A673 (cell line): ENCODE results near the gene TFB1M. TPM values are rescaled to one million over a fixed set of nuclear protein-coding genes. Genes with fewer than 3 reads are reported as not detected.
"Not testable (repeated sequence)": the region's sequence is repeated elsewhere in the genome, so short reads cannot be mapped to it uniquely, and the experiment has no call there.

Source experiments
- BruUV-seq: library from RNA; stranded (reverse); fragments of 400-500 nt; replicated peaks from 2 replicates; lab custom pipeline; 2021; lab: Mats Ljungman, UMichigan
- CTCF ChIA-PET: fragments of 300-600 bp; sonication (Branson Sonifier 250); formaldehyde crosslinking; loops from one replicate; lab custom pipeline; 2022; ENCODE audit warnings: antibody characterized with exemption; lab: Charles Lee
- POLR2A ChIA-PET: fragments of 300-600 bp; sonication (Branson Sonifier 250); formaldehyde crosslinking; loops from one replicate; lab custom pipeline; 2022; ENCODE audit warnings: antibody characterized with exemption; ENCODE audit not compliant: low non-redundant PET; lab: Charles Lee
- DNase-seq: peaks from one replicate; pipeline ENCODE4 v3.0.0-alpha.2; 2015; ENCODE audit warnings: low spot score
- H3K27ac ChIP-seq: fragments of 200-600 bp; sonication (generic); 2 replicates; pipeline ENCODE4 v1.5.1; 2016; ENCODE audit warnings: mixed run types, low read depth, mild to moderate bottlenecking, mixed read lengths, antibody characterized with exemption, low read length; ENCODE audit not compliant: poor library complexity, severe bottlenecking
- H3K27me3 ChIP-seq: fragments of 200-600 bp; sonication (generic); replicated peaks from 2 replicates; pipeline ENCODE4 v1.6.1; 2017; ENCODE audit warnings: mixed run types, low read depth, mild to moderate bottlenecking, mixed read lengths, antibody characterized with exemption, low read length; ENCODE audit not compliant: insufficient read depth, poor library complexity
- H3K36me3 ChIP-seq: fragments of 200-600 bp; sonication (generic); 2 replicates; pipeline ENCODE4 v1.6.1; 2016; ENCODE audit warnings: mixed run types, mild to moderate bottlenecking, mixed read lengths, antibody characterized with exemption, low read length; ENCODE audit not compliant: insufficient read depth, poor library complexity, severe bottlenecking
- H3K4me1 ChIP-seq: fragments of 200-600 bp; sonication (generic); 2 replicates; pipeline ENCODE4 v1.6.1; 2017; ENCODE audit warnings: mixed run types, mild to moderate bottlenecking, mixed read lengths, antibody characterized with exemption, low read length; ENCODE audit not compliant: insufficient read depth, poor library complexity, severe bottlenecking
- H3K4me3 ChIP-seq: fragments of 200-600 bp; sonication (generic); 2 replicates; pipeline ENCODE4 v1.5.1; 2016; ENCODE audit warnings: low read depth, mixed run types, mild to moderate bottlenecking, mixed read lengths, low read length; ENCODE audit not compliant: poor library complexity, severe bottlenecking
- H3K9me3 ChIP-seq: fragments of 200-600 bp; sonication (generic); 2 replicates; pipeline ENCODE4 v1.6.1; 2016; ENCODE audit warnings: mixed run types, low read depth, mild to moderate bottlenecking, mixed read lengths, antibody characterized with exemption, low read length; ENCODE audit not compliant: poor library complexity, severe bottlenecking
- CTCF ChIP-seq: fragments of 300-800, 200-600 bp; sonication (generic); conservative IDR thresholded peaks from 2 replicates; pipeline ENCODE4 v1.5.1; 2017; ENCODE audit warnings: low read depth, mild to moderate bottlenecking, antibody characterized with exemption, low read length, moderate library complexity, mixed read lengths
- EZH2 ChIP-seq: fragments of 200-600 bp; sonication (generic); IDR thresholded peaks from 2 replicates; pipeline ENCODE4 v1.6.1; 2017; ENCODE audit warnings: borderline replicate concordance, low read depth, mild to moderate bottlenecking, mixed read lengths, antibody characterized with exemption, low read length; ENCODE audit not compliant: poor library complexity, severe bottlenecking
- intact Hi-C: fragments of 100-400 bp; cut with micrococcal nuclease; formaldehyde crosslinking; loops from one replicate; pipeline ENCODE4 v1.10.0; 2022; ENCODE audit not compliant: unreplicated experiment
- total RNA-seq: library from RNA; stranded (reverse); gene quantifications from 2 replicates; pipeline ENCODE4 v1.2.3, GENCODE V29; 2021

TFB1M gene
- total RNA-seq, 1 experiment from 2014 or later = 40.3 TPM

GRCh38 chr6:155313602-155314091, 637 bp downstream of the TFB1M start:
- ChIA-PET CTCF (no interaction called here), POLR2A (no interaction called here)
- DNase-seq = no peak
- Histone ChIP-seq H3K4me3 (peak overlapping the region; percentile 86), H3K9me3 (no peaks in the 10 kb centered on the region), H3K4me1 (peaks cover 29% of the 10 kb centered on the region), H3K27ac (peak overlapping the region; percentile 77), H3K36me3 (peaks cover 18% of the 10 kb centered on the region), H3K27me3 (no peaks in the 10 kb centered on the region)
- TF ChIP-seq EZH2 = no peak
- TF ChIP-seq CTCF = no peak
- intact Hi-C loops = loop anchor here (1.0 kb wide), 1 partner anchor 136 kb away; no protein-coding TSS in a partner anchor
- TSS peak; percentile 76 for BruUV-seq

GRCh38 chr6:155312950-155313349, 1.3 kb downstream of the TFB1M start:
- peaks cover 29% of the 10 kb centered on the region for H3K4me1 ChIP-seq
- H3K4me3 ChIP-seq = peak overlapping the region; percentile 86
- H3K27me3 ChIP-seq, H3K9me3 ChIP-seq, intact Hi-C loops, CTCF ChIA-PET, DNase-seq, BruUV-seq, POLR2A ChIA-PET, H3K27ac ChIP-seq: not testable (repeated sequence)
- H3K36me3 ChIP-seq = peaks cover 18% of the 10 kb centered on the region

- Histone ChIP-seq H3K36me3 (peaks cover 21% of the 10 kb centered on the region), H3K27ac (no peak overlapping the region), H3K27me3 (no peaks in the 10 kb centered on the region), H3K9me3 (no peaks in the 10 kb centered on the region), H3K4me3 (no peak overlapping the region), H3K4me1 (peaks cover 23% of the 10 kb centered on the region)
- intact Hi-C loops = no loop called here
- TF ChIP-seq CTCF = no peak
- TF ChIP-seq EZH2 = no peak
- BruUV-seq = no TSS peak
- ChIA-PET CTCF (no interaction called here), POLR2A (interaction anchor here (0.6 kb wide), 1 partner anchor 60 kb away, joined by 3 read pairs; no protein-coding TSS in a partner anchor)
- DNase-seq = no peak
Measured at GRCh38 chr6:155311583-155311982, 2.7 kb downstream of the TFB1M start.

- Histone ChIP-seq H3K4me1 (peaks cover 23% of the 10 kb centered on the region), H3K27ac (peak overlapping the region; percentile 45), H3K9me3 (no peaks in the 10 kb centered on the region), H3K36me3 (peaks cover 21% of the 10 kb centered on the region), H3K4me3 (no peak overlapping the region), H3K27me3 (no peaks in the 10 kb centered on the region)
- TF ChIP-seq CTCF (no peak), EZH2 (no peak)
- peak; percentile 54 for DNase-seq
- BruUV-seq = no TSS peak
- CTCF ChIA-PET = no interaction called here
- POLR2A ChIA-PET = interaction anchor here (0.6 kb wide), 1 partner anchor 60 kb away, joined by 3 read pairs; no protein-coding TSS in a partner anchor
- intact Hi-C loops = no loop called here
Measured at GRCh38 chr6:155311086-155311485, 3.2 kb downstream of the TFB1M start.
